ENCODE measurements around the gene RBP4.

The RBP4 gene

DNA sequence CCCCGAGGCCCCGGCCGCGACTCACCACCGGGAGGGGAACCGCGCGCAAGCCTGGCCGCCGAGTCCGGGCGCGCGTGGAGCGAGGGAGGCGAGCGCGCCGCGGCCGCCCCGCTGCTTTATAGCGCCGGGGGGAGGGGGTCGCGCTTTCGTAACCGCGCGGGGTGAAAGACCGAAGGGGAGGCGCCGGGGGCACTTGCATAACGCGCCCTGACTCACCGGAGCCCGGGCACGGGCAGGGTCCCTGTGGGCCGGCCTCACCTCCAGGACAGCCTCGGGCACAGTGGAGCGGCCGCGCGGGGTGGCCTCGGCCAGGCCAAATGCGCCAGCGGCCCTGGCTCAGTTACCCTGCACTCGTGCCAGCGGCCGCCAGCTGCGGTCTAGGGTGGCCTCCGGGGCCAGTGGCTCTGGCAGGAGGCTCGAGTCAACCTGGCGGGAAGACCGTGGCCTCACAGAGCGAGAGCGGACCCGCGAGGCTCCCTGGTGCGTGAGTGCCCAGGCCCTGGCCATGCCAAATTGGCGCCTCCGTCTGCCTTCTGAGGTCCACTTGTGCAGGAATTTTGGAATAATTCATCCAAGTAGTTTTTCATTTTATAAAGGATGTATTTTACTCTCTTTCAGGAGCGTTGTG is at the start of gene RBP4:
Gene RBP4 (minus strand): TSS at position 90 of the 628 bp plus-strand sequence. CDS start 207 bp downstream, outside the sequence.
- no peak for DNase-seq

DNA sequence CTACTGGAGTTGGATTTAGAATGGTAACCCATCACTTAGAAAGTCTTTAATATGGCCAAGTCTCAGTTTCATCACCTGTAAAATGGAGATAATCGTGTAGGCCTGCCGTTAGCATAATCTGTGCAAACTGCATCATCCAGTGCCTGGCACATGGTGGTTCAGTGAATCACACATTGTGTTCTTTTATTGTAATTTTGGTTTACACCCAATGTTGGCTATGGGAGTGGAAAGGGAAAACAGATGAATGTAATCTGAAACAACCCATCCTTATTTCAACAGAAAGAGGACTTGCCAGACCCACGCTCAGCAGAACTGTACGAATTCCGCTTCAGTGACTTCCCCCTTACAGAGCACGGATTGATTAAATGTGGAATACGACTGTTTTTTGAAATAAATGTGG is 38.8 kb upstream of the RBP4 start:
- no peak for DNase-seq

DNA sequence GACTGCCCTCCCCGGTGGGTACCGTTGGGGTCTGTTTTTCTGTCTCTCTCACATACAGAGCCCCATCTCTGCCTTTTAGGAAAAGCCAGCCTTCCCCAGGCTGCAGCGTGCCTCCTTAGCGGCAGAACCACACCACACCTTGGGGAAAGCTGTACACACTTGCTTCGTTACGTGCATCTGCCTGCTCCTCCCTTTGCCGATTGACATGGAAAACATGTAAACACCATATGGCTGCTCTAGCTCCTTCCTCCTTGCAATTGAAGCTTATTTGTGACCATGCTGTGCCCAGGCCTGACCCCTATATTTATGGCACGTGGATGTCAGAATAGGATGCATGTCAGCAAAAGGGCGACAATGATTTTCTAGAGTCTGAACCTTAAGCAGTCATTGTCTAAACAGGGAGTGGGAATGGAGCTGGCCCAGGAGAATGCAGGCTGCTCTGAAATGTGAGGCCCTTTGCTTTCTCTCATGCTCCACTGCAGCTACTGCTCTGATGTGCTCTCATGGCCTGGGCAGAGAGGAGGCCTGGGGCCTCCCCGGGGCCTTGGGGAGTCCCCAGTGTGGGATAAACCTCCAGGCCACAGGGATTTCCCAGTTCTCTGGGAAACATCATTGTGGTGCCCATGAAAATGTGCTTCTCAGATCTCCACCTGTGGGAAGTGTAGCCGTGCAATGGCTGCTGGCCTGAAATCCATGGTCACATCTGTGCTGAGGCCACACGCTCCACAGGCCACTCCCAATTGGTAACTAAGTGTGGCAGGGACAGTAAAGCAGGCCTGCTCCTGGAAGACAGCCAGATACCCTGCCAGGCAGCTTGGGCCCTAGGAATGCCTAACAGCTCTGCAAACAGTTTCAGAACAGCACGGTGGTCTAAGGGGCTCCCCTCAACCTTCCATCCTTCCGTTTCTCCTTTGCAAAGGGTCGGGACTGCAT is 29.9 kb upstream of the RBP4 start:
- DNase-seq = peak; percentile 83

DNA sequence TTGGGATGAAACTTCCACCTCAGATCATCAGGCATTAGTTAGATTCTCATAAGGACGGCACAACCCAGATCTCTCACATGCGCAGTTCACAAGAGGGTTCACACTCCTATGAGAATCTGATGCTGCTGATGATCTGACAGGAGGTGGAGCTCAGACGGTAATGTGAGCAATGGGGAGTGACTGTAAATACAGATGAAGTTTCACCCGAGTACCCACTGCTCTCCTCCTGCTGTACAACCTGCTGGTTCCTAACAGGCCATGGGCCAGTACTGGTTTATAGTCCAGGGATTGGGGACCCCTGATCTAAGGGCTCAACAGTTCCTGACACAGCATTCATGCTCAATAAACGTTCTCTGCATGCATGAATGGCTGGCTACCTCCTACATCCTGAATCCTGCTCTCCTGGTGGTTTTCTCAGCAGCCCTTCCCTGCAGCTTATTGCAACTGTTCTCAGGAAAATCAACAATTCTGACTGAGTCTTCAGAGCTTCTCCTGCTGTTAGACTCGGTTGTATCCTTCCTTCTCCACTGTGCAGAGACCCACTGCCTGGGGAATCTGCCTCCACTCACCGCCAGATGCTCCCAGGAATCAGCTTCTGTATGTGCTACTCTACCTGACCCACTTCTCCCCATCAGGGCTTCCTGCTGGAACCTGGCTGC is 28.7 kb upstream of the RBP4 start:
- DNase-seq = peak; percentile 16

DNA sequence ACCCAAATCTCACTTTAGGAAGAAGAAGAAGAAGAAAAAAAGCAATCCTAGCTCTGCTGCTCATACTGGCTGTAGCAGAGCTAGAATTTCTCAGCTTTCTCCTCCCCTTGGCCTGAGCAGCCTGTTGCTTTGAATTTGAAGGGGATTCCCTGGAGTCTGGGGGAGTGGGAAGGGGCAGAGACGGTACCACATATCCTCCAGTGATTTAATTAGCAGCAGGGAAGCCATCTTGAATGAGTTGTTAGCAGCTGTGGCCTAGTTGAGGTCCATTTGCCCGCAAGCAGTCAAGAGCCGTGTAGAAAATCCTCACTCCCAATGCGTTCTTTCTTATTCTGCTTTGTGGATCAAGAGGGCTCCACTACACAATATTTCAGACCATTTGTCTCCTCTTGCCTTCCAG is 27.8 kb upstream of the RBP4 start:
- no peak for DNase-seq

DNA sequence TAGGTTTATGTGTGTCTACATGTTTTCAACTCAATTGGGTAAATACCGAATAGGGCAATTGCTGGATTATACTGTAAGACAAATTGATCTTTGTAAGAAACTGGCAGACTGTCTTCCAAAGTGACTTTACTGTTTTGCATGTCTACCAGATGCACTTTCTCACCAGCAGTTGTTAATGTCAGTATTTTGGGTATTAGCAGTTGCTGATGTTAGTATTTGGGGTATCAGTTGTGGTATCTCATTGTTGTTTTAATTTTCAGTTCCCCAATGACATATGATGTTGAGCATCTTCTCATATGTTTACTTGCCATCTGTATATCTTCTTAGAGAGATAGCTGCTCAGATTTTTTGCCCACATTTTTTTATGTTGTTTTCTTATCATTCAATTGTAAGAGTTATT is 21.9 kb upstream of the RBP4 start:
- DNase-seq = no peak

DNA sequence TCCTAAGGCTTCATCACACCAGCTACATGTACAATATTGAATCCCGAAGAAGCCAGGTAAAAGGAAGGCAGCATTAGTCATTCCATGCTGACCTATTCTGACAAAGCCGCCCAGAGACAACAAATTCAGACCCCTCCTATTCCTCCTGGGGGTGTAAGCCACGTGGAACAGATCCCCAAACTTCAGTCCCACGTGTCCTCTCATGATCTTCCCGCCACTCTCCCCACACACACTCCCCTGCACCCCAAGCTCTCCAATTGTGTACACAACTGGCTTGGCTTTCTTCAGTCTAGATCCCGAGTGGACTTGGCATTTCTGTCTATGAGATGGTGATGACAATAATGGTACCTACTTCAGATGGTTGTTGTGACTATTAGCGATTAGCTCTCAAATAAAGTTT is 19.9 kb upstream of the RBP4 start:
- DNase-seq = no peak

DNA sequence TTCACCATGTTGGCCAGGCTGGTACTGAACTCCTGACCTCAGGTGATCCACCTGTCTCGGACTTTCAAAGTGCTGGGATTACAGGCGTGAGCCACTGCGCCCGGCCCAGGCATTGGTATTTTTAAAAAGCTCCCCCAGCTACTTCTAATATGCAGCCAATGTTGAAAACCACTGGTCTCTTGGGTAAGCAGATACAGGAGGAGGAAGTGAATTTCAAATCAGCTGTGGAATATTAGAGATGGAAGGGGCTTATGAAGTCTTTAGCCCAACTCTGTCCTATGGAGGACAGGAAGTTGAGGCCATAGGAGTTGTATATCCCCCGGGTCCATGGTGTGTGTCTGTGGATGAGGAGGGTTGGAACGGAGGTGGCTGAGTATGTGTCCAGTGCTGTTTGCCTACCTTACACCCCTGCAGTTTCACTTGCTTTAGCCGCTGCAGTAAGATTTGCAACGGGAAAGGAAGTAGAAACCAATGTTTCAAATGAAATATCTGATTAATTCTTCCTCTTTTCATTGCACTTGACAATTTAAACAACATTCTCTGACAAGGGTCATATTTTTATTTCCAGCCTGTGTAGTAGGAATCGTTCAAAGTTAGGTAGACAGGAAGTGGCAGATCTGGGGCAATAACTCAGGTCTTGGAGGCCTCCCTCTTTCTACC is 14.7 kb upstream of the RBP4 start:
- no peak for DNase-seq

DNA sequence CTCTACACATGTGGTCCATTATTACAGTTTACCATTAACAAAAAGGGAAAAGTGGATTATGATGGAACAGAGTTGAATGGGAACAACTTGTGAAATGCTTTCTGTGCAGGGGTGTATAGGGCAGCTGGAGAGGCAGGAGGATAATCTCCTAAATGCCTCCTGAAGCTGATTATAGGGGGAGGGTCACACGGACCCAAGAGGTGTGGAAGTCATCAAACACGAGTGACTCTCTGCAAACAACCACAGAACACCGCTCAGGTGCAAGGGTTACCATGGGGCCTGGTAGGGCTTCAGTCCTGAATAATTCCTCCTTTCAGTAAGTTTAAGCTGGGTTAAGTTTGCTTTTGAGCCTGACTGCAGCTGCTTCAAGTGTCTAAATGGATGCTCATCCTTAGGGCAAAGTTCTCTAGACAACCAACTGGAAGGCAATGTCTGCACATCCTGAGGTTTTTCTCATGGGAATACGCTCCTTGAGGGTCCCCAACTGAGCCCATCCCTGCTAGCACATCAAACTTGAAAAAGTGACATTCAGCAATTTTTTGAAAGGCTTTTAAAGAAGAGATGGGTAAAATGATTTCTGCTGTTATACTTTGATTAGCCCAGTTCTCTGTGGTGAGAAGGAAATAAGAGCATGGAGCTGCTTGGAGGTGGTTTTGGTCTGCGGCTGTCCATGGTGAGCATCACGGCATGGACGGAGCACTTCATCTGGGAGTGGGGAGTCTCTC is 13.2 kb upstream of the RBP4 start:
- DNase-seq = peak; percentile 93

DNA sequence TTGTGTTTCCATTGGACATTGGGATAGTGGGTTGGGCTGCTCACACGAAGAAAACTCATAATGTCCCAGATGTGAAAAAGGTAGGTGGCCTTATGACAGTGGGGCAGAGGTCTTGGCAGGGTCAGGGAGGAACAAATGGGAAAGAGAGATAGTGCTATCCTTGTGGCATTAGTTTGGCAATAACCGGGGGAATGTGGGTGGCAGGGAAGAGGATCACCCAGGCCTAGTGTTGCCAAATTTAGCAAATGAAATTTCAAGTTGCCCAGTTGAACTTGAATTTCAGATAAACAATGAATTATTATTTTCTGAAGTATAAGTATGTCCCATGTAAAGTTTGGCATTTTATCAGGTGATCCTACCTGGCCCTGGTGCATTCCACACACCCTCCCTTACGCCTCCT is 12.1 kb upstream of the RBP4 start:
- DNase-seq = no peak

DNA sequence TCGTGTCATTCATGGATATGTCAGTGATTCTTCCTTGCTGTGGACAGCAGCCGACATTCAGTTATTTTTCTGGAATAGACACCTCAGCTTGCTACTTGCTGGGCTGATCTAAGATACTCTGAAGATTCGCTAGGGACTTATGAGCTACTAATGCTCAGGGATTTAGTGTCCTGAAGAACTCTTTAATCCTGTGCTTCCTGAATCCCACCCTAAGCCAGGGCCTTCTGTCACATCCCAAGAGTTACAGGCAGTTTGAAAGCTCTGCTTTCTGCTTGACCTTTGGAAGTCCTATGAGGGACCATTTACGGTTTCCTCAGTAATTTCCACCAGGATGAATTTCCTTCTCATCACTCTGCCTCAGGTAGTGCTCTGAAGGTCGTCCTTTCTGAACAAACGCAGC is 11.3 kb upstream of the RBP4 start, which contains the start of gene PDE6C:
Gene PDE6C (plus strand): TSS at position 227 of the 400 bp plus-strand sequence. CDS start 189 bp downstream, outside the sequence.
- DNase-seq = peak; percentile 95

DNA sequence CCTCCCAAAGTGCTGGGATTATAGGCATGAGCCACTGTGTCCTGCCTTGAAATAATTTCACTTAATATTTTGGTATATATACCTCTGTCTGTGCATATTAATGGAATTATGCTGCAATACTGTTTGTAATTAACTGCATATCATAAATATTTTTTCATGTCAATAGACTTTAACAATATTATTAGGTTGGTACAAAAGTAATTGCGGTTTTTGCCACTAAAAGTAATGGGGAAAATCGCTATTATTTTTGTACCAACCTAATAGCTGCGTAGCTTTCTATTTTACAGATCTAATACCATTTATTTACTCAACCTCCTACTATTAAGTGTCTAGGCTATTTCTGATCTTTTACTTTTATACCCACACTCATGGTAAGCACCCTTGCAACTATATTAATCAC is 7.4 kb upstream of the RBP4 start:
- DNase-seq = no peak

DNA sequence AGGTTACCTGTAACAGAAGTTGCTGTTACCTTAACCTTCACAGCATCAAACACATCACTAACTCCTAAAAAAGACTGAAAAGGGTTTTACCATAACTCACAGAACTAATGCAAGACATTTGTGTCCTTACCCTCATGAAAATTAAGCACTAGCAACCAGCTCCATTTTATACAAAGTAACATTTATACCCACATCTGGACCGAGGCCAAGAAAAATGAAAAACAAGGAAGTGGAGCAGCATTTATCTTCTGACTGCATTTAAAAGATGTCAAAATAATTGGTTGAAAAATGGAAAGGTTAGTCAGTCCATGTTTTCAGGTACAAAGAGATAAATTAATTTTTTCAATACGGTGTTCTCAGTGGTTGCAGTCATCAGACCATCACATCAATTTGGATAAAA is 3.1 kb upstream of the RBP4 start:
- DNase-seq = no peak

DNA sequence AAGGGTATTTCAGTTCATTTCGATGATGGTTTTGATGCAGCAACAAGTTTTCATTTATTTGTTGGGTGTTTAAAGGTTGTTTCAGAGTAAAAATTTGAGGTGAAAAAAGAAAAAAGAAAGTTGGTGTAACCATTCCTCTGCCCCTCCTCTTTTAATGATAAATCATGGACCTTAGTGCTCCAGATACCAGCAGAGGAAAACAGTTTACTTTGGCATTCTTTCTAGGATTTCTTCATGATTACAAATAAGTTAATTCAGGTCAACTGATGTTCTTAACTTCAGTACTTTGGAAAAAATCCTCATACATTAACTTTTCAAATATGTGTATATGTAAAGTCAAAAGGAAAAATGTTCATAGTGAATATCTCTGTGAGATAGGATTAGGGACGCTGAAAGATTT is 2.0 kb upstream of the RBP4 start:
- no peak for DNase-seq

DNA sequence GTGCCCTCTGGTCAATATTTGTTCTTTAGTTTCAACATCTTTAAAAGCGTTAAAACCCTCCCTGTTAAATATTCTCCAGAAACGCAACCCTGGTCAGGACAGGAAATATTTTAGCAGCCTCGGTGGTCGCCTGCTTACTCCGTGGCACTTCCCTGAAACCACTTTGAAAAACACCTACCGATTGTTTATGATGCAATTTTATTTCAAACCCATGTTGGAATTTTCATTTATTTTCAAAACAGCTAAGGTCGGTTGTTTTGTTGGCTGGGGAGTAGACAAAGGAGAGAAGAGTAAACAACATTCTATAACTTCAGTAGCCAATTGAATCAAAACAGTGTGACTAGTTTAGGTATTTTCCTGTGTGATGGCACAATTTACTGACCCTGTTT is 733 bp upstream of the RBP4 start:
- DNase-seq = no peak

DNA sequence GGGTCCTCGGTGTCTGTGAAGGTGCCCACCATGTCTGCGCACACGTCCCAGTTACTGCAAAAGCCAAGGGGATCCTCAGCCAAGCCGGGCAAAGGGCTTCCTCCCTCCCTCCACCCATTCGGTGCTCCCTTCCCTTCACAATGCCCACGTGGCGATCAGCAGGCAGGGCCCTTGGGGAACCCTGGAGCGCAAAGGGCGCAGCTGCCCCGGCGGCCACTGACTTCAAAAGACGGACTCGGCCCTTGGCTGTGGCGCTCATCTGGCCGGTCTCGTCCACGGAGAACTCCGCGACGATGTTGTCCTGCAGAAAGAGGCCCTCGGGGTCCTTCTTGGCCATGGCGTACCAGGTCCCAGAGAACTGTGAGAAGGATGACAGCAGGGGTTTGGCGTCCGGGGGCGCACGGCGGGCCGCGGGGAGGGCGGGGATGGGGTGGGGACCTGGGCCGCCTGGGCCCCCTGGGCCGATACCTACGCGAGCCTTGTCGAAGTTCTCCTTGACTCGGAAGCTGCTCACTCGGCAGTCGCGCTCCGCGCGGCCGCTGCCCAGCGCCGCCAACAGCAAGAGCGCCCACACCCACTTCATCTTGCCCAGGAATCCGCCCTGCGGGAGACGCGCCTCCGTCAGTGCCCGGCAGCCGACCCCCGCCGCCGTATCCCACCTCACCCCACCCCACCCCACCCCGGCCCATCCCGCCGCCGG is 439 bp downstream of the RBP4 start:
- DNase-seq = no peak

DNA sequence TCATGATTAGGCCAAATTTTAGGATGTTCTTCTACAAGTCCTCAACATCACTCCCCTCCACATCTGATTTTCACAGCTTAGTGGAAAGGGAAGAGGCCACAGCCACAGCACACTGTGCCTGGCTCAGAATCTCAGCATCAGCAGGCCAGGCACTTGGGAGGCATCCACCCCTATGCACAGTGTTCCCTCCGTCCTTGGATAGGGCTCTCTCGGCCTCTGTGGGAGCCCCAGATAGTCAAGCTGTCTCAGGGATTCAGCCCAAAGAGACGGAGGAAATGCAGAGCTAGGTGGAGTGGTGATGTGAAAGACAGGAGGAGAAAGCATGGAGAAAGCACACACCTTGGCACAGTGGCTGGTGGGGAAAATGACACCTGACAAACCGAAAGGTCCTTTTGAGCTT is 1.3 kb downstream of the RBP4 start:
- DNase-seq = no peak

DNA sequence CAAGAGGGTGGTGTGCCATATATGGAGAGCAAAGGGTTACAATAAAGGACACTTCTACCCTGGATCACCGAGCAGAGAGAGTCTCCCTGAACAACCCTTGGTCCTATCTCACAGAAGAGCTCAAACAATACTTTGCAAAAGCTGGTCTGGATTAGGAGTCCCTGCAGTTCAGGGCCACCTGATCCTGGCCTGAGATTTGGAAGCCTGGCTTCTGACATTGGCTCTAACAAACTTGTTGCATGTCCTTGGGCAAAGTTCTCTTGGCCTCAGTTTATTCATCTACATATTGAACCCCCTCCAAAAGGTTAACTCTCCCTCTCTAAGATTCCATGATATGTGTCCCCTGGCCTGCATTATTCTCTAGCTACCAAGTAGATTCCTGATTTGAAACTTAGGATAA is 1.7 kb downstream of the RBP4 start:
- no peak for DNase-seq

DNA sequence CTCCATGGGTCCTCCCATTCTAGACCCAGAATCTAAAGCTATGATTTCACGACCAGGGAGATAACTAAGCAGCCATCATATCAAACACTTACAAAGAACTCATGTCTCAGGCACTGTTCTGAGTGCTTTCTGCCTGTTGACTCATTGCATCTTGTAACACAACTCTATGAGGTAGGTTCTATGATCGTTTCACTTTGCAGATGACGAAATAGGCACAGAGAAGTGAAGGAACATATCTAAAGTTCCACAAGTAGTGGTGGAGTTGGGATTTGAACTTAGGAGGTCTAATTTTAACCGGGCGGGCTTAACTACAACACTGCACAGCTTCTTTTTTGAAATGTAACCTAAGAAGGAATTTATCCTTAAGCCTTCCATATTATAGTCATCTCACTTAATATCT is 2.9 kb downstream of the RBP4 start:
- DNase-seq = no peak

DNA sequence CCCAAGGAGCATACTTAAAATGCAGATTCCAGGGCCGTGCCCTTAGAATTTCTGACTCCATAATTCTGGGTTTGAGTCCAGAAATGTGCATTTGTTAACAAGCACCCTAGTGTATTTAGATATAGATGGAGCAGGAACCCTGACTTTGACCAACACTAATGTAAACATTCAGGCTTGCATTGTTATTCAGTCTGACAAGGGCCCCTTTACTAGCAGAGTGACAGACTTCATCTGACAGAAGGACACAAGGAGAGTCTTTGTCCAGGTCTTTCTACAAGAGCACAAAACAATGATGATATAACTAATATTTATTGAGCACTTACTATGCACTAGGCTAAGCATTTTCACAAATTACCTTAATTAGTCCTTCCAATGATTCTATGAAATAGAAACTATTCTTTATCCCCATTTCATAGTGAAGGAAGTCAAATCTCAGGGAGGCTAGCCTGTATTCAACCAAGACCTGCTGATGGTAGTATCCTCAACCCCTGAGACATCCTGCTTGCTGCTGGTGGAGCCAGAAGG is 3.9 kb downstream of the RBP4 start:
- no peak for DNase-seq

DNA sequence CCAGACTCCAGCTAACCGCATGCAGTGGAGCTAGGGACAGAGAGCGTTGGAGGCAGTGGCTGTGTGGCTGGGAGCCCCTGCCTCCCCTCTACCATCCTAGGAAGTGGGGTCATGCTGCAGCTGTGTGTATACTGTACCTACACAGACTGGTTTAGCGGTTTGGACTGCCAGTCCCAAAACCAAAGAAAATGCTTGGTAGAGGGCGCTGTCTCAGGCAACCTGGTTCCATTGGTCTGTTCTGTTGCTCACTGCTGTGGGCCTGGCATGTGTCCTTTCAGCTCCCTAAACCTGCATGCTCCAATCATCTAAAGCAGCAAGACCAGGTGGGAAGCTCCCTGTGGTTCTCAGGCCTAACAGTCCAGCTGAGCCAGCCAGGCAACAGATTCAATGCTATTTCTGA is 4.5 kb downstream of the RBP4 start:
- peak; percentile 12 for DNase-seq
